ENCODE results near the gene LAMTOR1. TPM values are rescaled to one million over a fixed set of nuclear protein-coding genes. Genes with fewer than 3 reads are reported as not detected.

The LAMTOR1 gene
- total RNA-seq, 1 experiment from 2014 or later, result 279 TPM

- in situ Hi-C loops (cut with HindIII; ENCODE audit: low pct_unique_long_range_greater_than_20kb, low sequenced_read_pairs), result no loop called here
Observed at GRCh38 chr11:72069200-72069599, 33.9 kb downstream of the LAMTOR1 start.

GRCh38 chr11:72067676-72068075 lies 35.4 kb downstream of the LAMTOR1 start:
- in situ Hi-C loops (cut with HindIII; ENCODE audit: low pct_unique_long_range_greater_than_20kb, low sequenced_read_pairs), result no loop called here
- no peak for DNase-seq (ENCODE audit: low read depth, low spot score)

More at GRCh38 chr11:72069200-72069599, 33.9 kb downstream of the LAMTOR1 start:
- DNase-seq (ENCODE audit: low read depth, low spot score), result no peak

GRCh38 chr11:72067266-72067665 lies 35.8 kb downstream of the LAMTOR1 start:
- in situ Hi-C loops (cut with HindIII; ENCODE audit: low pct_unique_long_range_greater_than_20kb, low sequenced_read_pairs), result no loop called here
- DNase-seq (ENCODE audit: low read depth, low spot score), result no peak

- in situ Hi-C loops (cut with HindIII; ENCODE audit: low pct_unique_long_range_greater_than_20kb, low sequenced_read_pairs), result no loop called here
- DNase-seq (ENCODE audit: low read depth, low spot score), result no peak
Observed at GRCh38 chr11:72066855-72067254, 36.2 kb downstream of the LAMTOR1 start.

GRCh38 chr11:72061739-72062396 lies 41.2 kb downstream of the LAMTOR1 start:
- in situ Hi-C loops (cut with HindIII; ENCODE audit: low pct_unique_long_range_greater_than_20kb, low sequenced_read_pairs), result no loop called here
- DNase-seq (ENCODE audit: low read depth, low spot score), result no peak

GRCh38 chr11:72058416-72059034 lies 44.6 kb downstream of the LAMTOR1 start:
- in situ Hi-C loops (cut with HindIII; ENCODE audit: low pct_unique_long_range_greater_than_20kb, low sequenced_read_pairs), result no loop called here
- peak; percentile 41 for DNase-seq (ENCODE audit: low read depth, low spot score)

- DNase-seq (ENCODE audit: low read depth, low spot score), result no peak
- in situ Hi-C loops (cut with HindIII; ENCODE audit: low pct_unique_long_range_greater_than_20kb, low sequenced_read_pairs), result no loop called here
Observed at GRCh38 chr11:72048766-72049460, 54.2 kb downstream of the LAMTOR1 start.

Small RNAs within 50 kb of the gene (small RNA-seq; reads per million reads assigned to genes)
- gene MIR3165 (0 to 0.14 reads per million in 2 experiments), gene RNU6-72P (0 reads per million in 2 experiments)

Other genes starting within 250 kb of the LAMTOR1 start
- gene DEFB131B, start 224.8 kb downstream of the LAMTOR1 start, total RNA-seq (2014; rRNA removed; shearing (Covaris generic)), result not detected in 2 replicates
- 5.1 and 6.6 TPM in 2 replicates for gene XNDC1N, start 174.7 kb downstream of the LAMTOR1 start, total RNA-seq (2014; rRNA removed; shearing (Covaris generic))
- 41.9 and 50.9 TPM in 2 replicates for gene RNF121, start 174.3 kb downstream of the LAMTOR1 start, total RNA-seq (2014; rRNA removed; shearing (Covaris generic))
- 1.6 and 2.6 TPM in 2 replicates for gene IL18BP, start 104.4 kb downstream of the LAMTOR1 start, total RNA-seq (2014; rRNA removed; shearing (Covaris generic))
- 118 and 144 TPM in 2 replicates for gene NUMA1, start 22.8 kb downstream of the LAMTOR1 start, total RNA-seq (2014; rRNA removed; shearing (Covaris generic))
- gene LRRC51, start 22.4 kb downstream of the LAMTOR1 start, total RNA-seq (2014; rRNA removed; shearing (Covaris generic)), result 7.7 and 18.3 TPM in 2 replicates
- gene TOMT, start 2.6 kb upstream of the LAMTOR1 start, total RNA-seq (2014; rRNA removed; shearing (Covaris generic)), result not detected in 2 replicates
- gene ANAPC15, start 9.4 kb upstream of the LAMTOR1 start, total RNA-seq (2014; rRNA removed; shearing (Covaris generic)), result 30.3 and 30.6 TPM in 2 replicates
- not detected in 2 replicates for gene FOLR3, start 32.4 kb upstream of the LAMTOR1 start, total RNA-seq (2014; rRNA removed; shearing (Covaris generic))
- gene FOLR1, start 88.8 kb upstream of the LAMTOR1 start, total RNA-seq (2014; rRNA removed; shearing (Covaris generic)), result not detected in 2 replicates
- not detected in 2 replicates for gene FOLR2, start 113.5 kb upstream of the LAMTOR1 start, total RNA-seq (2014; rRNA removed; shearing (Covaris generic))
- 105 and 121 TPM in 2 replicates for gene INPPL1, start 121.5 kb upstream of the LAMTOR1 start, total RNA-seq (2014; rRNA removed; shearing (Covaris generic))
- not detected in 2 replicates for gene PHOX2A, start 140.9 kb upstream of the LAMTOR1 start, total RNA-seq (2014; rRNA removed; shearing (Covaris generic))